Esophagus muscularis mucosa (tissue), 3 donors: ENCODE measurements around the gene MOB3A.

Experiments
- POLR2A ChIP-seq: fragments of 450-650 bp; IDR thresholded peaks from one replicate; pipeline ENCODE4 v1.6.1; 2017; ENCODE audit warnings: antibody characterized with exemption, moderate library complexity, mild to moderate bottlenecking, low read depth
- TF ChIP-seq, protein P1 (sequence below), 3 experiments: fragments of 200-600 bp in 2 of 3; fragments of 450-650 bp in 1 of 3; sonication (generic) in 2 of 3; IDR thresholded peaks; one replicate each; pipeline ENCODE4 v1.5.1; 2017 to 2019; ENCODE audit warnings: antibody characterized with exemption in 3 of 3, mild to moderate bottlenecking in 2 of 3, moderate library complexity in 1 of 3

DNA sequence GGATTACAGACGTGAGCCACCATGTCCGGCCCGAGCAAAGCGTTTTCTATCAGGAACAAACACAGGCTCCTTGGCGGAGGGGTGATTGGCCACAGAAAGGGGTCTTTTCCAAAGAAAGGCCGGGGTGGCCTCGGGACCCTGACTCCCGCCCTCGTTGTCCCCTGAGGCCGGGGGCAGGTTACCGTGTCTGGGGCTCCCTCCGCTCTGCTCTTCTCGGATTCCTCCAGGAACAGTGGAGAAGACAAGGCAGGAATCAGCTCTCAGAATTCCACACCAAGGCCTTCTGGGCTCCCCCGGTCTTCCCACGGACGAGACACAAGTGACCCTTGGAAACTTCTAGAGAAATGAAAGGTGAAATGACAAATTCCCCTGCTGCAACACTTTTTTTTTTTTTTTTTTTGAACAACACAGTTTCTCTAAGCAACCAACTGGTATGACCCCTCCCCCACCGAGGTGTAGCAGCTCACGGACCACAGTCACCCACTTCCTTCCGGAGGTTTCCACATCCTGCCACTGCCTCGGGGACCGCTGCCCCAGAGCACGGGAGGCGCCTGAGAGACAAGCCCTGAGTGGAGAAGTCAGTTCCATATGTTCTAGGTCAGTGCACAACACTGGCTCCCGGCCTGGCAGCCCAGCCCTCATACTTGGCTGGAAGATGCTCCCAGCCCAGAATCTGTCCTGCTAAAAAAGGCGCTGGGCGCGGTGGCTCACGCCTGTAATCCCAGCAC, 11.0 kb downstream of the MOB3A start:
- TF ChIP-seq, protein P1, sequence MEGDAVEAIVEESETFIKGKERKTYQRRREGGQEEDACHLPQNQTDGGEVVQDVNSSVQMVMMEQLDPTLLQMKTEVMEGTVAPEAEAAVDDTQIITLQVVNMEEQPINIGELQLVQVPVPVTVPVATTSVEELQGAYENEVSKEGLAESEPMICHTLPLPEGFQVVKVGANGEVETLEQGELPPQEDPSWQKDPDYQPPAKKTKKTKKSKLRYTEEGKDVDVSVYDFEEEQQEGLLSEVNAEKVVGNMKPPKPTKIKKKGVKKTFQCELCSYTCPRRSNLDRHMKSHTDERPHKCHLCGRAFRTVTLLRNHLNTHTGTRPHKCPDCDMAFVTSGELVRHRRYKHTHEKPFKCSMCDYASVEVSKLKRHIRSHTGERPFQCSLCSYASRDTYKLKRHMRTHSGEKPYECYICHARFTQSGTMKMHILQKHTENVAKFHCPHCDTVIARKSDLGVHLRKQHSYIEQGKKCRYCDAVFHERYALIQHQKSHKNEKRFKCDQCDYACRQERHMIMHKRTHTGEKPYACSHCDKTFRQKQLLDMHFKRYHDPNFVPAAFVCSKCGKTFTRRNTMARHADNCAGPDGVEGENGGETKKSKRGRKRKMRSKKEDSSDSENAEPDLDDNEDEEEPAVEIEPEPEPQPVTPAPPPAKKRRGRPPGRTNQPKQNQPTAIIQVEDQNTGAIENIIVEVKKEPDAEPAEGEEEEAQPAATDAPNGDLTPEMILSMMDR (IDR thresholded peaks at IDR 0.05): no peak
- no peak for TF ChIP-seq POLR2A
